AML-193 (cell line): Measurements from ENCODE around the gene CFAP20.
A peak's percentile ranks its signal among the peaks of the same experiment; 100 is the strongest.

Experiments
- DNase-seq, 2 experiments: peaks; one replicate each; lab custom pipeline; 2025; lab: John Stamatoyannopoulos, UW

Gene CFAP20

GRCh38 chr16:58129097-58129936 is at the start of gene CFAP20:
Gene CFAP20, minus strand, starts transcription at chr16:58129381. Its CDS starts 266 bp downstream, at chr16:58129115.
- DNase-seq, result peak; percentile 99

DNA sequence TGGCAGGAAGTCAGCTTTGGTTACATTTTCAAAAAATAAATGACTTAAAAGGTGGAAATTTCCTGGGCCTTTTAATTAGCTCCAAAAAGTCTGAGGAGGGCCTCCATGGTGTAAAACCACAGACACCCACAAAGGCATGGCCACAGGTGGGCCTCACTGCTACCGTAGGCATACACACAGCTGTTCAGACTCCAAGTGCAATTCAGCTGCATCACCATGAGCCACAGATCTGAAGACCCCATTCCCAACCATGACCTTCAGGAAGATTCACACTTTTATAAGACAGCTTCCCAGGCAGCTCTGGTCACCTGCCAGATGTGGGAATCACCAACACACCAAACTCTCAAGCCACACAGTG is 48.2 kb upstream of the CFAP20 start:
- DNase-seq, result no peak

- no peak for DNase-seq
These were observed 47.6 kb upstream of the CFAP20 start for GRCh38 chr16:58176608-58177352.

DNA sequence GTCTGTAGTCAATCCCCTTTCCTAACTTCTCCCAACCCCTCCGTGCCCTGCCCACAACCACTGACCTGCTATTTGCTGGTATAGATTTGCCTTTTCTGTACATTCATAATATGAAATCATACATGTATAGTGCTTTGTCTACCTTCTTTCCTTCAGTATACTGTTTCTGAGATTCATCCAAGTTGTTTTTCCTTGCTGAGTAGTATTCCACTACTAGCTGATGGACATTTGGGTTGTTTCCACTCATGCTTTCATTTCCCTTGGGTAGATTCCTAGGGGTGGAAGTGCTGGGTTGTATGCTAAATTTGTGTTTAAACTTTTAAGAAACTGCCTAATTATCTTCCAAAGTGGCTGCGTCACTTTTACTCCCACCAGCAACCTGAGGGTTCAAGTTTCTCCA is 41.0 kb upstream of the CFAP20 start:
- no peak for DNase-seq

GRCh38 chr16:58160855-58161254 is 31.7 kb upstream of the CFAP20 start:
- no peak for DNase-seq

DNA sequence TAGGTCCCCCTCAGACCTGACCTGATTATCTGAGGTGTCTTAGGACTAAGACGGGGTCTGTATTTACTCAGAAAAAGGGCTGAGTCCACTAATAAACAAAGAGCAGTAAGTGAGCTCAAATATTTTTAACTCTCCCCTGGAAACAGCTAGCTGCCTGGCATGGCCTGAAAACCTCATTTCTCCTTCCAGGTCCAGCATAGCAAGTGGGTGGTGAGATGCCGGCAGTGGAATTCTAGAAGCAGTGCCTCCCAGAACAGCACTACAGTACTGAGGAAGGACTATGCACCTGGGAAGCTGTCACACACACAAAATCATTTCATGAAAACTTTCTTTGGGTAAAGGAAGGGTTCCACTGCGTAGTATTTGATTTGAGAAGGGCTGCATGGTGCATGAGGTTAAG is 29.5 kb upstream of the CFAP20 start:
- DNase-seq, result no peak

GRCh38 chr16:58157951-58158540 is 28.9 kb upstream of the CFAP20 start:
- no peak for DNase-seq

- DNase-seq, result no peak
These were observed 28.1 kb upstream of the CFAP20 start for GRCh38 chr16:58157239-58157638.

- DNase-seq, result no peak
These were observed 26.7 kb upstream of the CFAP20 start for GRCh38 chr16:58155839-58156238.

DNA sequence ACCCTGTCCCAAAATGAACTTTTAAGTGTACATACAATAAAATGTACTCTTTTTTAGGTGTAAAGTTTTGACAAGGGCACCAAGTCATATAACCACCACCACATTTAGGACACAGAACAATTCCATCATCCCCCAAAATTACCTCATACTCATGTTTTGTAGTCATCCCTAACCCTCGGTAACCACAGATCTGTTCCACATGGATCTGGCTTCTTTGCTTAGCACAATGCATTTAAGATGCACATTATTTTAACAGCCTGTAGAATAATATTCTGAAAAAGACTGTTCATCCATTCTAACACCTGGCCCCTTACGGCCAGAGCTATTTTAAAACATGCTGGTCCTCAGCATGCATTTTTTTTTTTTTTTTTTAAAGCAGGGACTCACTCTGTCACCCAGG is 25.2 kb upstream of the CFAP20 start:
- no peak for DNase-seq

- no peak for DNase-seq
These were observed 23.2 kb upstream of the CFAP20 start for GRCh38 chr16:58152246-58152868.

DNA sequence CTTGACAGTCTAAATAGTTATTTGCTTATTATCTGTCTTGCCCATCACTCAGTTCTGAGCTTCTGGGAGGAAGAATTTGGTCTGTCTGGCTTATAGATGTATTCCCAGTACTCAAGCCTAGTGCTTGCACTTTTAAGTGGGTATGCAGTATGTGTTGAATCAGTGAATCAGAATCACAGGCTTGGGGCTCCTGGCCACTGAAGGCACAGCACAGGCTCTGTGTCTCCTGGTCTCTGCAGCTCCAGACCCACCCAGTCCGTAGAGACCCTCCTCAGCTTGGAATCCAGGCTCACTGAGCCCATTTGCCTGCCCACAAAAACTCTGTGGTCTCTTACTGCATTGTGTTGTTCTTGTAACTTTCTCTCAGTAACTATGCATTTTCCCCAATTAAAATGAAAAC is 19.3 kb upstream of the CFAP20 start:
- DNase-seq, result no peak

- no peak for DNase-seq
These were observed 18.9 kb upstream of the CFAP20 start for GRCh38 chr16:58148099-58148498.

- DNase-seq, result no peak
These were observed 9.7 kb upstream of the CFAP20 start for GRCh38 chr16:58138852-58139251.

DNA sequence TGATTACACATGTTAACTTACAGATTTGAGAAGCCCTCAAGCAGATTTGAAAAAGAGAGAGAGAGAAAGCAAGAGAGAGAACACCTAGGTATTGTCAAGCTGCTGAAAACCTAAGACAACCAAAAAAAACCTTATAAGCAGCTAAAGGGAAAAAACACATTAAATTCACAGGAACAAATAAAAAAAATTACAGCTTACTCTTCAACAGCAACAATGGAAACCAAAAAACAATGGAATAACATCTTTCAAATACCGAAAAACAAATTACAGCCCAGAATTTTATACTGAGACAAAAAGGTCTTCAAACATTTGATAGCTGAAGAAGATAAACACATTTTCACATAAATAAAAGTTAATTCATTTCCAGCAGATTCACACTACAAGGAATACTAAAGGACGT is 8.4 kb upstream of the CFAP20 start:
- DNase-seq, result no peak

GRCh38 chr16:58128711-58129096 is 477 bp downstream of the CFAP20 start:
- peak in 1 of 2 experiments; percentile 15 for DNase-seq

DNA sequence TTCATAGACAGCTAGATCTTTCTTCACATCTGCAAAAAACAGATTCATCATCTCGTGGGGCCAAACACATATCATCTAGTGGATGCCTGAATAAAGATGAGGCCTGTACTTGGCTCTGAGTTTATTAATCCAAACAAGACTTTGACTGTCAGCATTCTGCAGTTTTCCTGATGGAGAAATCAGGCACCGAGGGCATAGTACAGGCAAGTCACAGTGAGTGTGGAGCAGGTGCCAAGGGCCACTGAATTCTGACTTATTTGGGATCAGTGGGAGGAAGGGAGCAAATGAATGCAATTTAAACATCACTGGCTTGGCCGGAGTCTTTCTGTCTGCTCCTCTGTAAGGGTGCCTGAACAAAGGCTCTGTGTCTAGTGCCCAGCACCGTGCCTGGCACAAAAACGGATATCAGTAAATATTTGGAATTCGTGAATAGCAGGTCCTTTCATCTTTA is 975 bp downstream of the CFAP20 start:
- no peak for DNase-seq

GRCh38 chr16:58127634-58128033 is 1.5 kb downstream of the CFAP20 start:
- DNase-seq, result peak; percentile 30 to 33

DNA sequence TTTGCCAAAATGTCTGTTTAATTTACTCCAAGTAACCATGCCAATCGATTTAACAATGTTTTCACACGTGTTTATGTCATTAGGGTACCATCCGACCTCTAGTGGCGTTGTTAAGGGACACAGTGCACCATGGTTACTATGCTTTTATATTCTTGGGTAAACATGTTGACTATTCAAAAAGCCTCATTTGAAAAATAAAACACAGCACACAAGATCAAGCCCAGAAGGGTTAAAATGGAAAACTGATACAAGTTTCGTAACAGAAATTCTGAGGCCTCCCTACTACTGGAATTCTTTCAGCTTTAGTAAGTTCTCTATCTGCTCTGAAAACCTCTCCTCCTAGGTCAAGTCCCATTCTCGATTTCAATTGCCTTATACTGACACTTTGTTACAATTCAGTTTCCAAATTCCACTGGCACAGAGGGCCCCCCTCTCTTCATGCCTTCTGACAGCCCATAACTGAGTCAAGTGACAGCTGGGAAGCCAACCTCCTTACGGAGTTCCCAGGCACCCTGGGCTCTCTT is 2.1 kb downstream of the CFAP20 start:
- peak; percentile 76 to 86 for DNase-seq

GRCh38 chr16:58126451-58126961 is 2.7 kb downstream of the CFAP20 start:
- DNase-seq, result no peak

DNA sequence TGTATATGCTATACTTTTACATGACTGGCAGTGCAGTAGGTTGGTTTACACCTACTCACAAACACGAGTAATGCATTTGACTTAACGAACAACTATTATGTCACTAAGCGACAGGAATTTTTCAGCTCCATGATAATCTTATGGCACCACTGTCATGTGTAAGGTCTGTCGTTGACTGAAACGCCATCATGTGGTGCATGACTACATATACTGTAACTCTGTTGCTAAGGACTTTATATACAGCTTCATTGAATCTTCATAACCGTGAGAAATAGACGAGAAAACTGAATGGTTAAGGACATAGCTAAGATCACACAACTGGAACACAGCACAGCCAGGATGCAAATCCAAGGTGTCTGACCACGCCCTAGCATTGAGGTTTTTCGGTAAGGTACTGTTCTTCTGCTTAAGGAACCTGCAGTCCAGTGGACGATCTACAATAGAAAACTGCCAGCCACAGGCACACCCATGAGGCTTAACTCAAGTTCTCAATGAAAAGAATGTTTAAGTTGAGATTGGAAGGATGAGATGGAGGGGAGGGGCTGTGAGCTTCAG is 3.3 kb downstream of the CFAP20 start:
- peak; percentile 51 to 75 for DNase-seq

- DNase-seq, result no peak
These were observed 4.1 kb downstream of the CFAP20 start for GRCh38 chr16:58125041-58125440.
